Measurements from ENCODE around the gene TCF23.
"Not testable (repeated sequence)": the region's sequence is repeated elsewhere in the genome, so short reads cannot be mapped to it uniquely, and the experiment has no call there.

The TCF23 gene

GRCh38 chr2:27148801-27149439, at the start of gene TCF23:
Gene TCF23 (plus strand): TSS chr2:27149004. CDS start chr2:27149134, 130 bp downstream.
- no peak for DNase-seq

DNA sequence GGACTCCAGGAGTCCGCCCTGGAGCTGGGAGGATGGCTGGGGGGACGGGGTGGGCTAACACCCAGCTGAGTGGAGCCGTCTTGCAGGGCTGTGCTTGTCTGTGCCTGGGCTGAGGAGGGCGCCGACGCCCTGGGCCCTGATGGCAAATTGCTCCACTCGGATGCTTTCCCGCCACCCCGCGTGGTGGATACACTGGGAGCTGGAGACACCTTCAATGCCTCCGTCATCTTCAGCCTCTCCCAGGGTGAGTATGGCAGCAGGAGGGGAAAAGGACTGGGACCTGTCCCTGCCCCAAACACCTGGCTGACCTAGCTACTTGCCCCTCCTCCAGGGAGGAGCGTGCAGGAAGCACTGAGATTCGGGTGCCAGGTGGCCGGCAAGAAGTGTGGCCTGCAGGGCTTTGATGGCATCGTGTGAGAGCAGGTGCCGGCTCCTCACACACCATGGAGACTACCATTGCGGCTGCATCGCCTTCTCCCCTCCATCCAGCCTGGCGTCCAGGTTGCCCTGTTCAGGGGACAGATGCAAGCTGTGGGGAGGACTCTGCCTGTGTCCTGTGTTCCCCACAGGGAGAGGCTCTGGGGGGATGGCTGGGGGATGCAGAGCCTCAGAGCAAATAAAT, 49.4 kb upstream of the TCF23 start:
- no peak for DNase-seq

DNA sequence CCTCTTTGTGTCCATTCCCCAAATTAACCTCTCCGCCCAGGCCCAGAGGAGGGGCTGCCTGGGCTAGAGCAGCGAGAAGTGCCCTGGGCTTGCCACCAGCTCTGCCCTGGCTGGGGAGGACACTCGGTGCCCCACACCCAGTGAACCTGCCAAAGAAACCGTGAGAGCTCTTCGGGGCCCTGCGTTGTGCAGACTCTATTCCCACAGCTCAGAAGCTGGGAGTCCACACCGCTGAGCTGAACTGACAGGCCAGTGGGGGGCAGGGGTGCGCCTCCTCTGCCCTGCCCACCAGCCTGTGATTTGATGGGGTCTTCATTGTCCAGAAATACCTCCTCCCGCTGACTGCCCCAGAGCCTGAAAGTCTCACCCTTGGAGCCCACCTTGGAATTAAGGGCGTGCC, 48.8 kb upstream of the TCF23 start:
- DNase-seq = no peak

DNA sequence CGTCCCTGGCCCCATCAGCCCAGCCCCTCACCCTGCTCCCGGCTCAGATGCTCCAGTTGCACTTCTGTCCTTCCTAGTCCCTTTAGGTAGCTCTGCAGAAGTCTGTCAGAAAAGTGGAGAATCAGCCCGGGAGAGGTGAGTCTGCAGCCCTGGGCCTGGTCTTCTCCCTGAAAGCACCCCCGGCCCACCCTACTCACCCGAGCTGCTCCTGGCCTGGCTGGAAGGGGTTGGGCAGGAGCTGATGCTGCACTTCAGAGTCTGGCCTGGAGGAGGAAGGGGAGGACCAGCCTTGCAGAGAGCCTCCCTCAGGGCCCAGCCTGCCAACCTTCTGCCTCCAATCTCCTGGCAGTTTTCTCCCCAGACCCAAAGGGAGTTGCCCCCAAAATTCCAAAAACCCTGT, 46.5 kb upstream of the TCF23 start:
- DNase-seq = no peak

- no peak for DNase-seq
Observed at GRCh38 chr2:27105981-27106380, 42.8 kb upstream of the TCF23 start.

DNA sequence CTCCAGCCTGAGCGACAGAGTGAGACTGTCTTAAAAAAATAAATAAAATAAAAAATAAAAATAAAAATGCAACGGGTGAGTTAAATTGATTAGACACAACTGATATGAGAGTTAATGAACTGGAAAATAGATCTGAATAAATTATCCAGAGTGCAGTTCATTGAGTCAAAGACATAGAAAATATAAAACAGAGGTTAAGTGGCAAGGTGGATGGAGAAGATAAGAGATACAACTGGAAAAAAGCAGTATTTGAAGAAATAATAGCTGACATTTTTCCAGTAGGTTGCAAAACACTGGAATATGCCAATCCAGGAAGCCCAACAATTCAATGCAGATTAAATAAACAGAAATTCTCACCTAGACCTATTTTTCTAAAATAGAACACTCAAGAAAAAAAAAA, 40.6 kb upstream of the TCF23 start:
- DNase-seq = no peak

DNA sequence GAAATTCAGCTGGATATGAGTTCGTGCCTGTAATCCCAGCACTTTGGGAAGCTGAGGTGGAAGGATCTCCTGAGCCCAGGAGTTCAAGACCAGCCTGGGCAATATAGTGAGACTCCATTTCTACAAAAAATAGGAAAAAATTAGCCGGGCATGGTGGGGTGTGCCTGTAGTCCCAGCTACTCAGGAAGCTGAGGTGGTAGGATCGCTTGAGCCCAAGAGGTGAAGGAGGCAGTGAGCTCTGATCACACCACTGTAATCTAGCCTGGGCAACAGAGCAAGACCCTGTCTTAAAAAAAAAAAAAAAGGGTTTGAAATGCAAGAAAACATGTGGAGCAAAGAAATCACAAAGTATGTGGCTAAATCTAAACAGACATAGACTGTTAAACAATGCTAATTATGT, 39.7 kb upstream of the TCF23 start:
- DNase-seq = no peak

DNA sequence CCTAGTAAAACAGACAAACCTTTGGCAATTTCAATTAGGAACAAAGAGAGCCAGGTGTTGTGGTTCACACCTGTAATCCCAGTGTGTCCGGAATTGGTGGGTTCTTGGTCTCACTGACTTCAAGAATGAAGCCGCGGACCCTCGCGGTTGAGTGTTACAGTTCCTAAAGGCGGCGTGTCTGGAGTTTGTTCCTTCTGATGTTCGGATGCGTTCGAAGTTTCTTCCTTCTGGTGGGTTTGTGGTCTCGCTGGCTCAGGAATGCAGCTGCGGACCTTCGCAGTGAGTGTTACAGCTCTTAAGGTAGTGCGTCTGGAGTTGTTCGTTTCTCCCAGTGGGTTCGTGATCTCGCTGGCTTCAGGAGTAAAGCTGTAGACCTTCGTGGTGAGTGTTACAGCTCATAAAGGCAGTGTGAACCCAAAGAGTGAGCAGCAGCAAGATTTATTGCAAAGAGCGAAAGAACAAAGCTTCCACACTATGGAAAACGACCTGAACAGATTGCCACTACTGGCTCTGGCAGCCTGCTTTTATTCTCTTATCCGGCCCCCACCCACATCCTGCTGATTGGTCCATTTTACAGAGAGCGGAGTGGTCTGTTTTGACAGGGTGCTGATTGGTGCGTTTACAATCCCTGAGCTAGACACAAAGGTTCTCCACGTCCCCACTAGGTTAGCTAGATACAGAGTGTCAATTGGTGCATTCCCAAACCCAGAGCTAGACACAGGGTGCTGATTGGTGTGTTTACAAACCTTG, 38.0 kb upstream of the TCF23 start:
- not testable (repeated sequence) for DNase-seq

DNA sequence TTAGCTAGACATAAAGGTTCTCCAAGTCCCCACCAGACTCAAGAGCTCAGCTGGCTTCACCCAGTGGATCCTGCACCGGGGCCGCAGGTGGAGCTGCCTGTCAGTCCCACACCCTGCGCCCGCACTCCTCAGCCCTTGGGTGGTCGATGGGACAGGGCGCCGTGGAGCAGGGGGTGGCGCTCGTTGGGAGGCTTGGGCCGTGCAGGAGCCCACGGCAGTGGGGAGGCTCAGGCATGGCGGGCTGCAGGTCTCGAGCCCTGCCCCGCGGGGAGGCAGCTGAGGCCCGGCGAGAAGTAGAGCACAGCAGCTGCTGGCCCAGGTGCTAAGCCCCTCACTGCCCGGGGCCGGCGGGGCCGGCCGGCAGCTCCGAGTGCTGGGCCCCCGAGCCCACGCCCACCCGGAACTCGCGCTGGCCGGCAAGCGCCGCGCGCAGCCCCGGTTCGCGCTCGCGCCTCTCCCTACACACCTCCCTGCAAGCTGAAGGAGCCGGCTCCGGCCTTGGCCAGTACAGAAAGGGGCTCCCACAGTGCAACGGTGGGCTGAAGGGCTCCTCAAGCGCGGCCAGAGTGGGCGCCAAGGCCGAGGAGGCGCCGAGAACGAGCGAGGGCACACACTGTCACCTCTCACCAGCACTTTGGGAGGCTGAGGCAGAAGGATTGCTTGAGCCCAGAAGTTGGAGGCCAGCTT, 37.3 kb upstream of the TCF23 start:
- DNase-seq = not testable (repeated sequence)

DNA sequence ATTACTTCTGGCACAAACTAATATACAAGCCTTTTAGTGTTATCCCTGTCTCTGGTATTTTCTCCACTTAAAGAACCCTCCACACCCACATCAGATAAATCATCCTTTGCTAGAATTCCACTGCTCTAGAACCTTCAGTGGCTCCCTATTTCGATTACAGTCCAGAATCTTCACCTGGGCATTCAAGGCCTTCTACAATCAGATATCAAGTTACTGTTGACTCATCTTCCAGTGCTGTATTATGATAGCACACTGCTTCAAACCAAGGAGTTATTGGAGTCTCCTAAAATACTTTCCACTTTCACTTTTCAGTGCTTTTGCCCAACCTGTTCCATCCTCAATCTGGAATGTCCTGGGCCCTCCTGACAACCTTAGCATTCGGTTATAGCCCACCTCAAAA, 33.3 kb upstream of the TCF23 start:
- DNase-seq = no peak

DNA sequence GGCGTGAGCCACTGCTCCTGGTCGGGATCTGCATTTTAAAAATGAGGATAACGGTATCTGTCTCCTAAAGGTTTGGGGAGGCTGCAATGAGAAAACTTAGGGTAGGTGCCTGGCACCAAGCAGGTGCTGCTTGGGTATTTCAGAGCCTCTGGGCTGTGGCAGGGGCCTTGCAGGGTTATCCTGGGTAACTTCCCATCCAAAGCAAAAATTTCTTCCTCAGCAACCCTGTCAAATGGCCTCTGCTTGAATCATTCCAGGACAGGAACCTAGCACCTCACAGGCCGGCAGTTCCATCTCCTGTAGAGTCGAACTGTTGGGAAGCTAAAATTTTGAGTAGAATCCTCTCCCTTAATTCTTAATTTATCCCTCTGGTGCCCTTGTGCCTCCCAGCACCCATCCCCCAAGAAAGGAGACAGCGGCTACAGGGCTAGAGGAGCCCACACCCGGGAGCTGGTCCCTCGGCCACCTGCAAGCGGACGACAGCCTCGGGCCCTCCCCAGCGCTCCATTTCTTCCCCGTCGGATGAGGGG, 30.7 kb upstream of the TCF23 start:
- DNase-seq = no peak

- no peak for DNase-seq
Observed at GRCh38 chr2:27118525-27119329, 30.1 kb upstream of the TCF23 start, which contains the start of gene CGREF1. Gene CGREF1 (minus strand): TSS chr2:27119128. CDS start chr2:27104366, 14,762 bp downstream.

- DNase-seq = not testable (repeated sequence)
Observed at GRCh38 chr2:27119330-27119670, 29.5 kb upstream of the TCF23 start.

GRCh38 chr2:27121906-27122305, 26.9 kb upstream of the TCF23 start:
- DNase-seq = no peak

DNA sequence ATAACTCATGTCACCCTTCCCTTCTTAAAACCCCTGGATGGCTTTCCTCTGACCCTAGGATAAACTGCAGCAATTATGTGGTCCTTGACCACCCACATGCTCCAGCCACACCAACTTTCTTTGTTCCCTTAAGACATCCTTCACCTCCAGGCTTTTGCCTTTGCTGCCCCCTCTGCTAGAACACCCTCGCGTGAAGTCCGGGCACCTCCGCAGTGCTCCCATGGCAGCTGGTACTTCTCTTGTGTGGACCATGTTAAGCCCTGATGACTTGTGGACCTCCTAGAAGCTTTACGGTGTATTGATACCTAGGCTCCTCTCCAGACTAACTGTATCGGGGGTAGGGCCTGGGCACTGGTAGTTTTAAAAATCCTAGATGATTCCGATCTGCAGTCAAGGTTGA, 26.0 kb upstream of the TCF23 start:
- DNase-seq = no peak

- peak in 1 of 2 experiments; percentile 8 for DNase-seq
Observed at GRCh38 chr2:27123302-27124150, 25.3 kb upstream of the TCF23 start, which contains the start of gene ABHD1. Gene ABHD1 (plus strand): TSS chr2:27123815. CDS start chr2:27123949, 134 bp downstream.

DNA sequence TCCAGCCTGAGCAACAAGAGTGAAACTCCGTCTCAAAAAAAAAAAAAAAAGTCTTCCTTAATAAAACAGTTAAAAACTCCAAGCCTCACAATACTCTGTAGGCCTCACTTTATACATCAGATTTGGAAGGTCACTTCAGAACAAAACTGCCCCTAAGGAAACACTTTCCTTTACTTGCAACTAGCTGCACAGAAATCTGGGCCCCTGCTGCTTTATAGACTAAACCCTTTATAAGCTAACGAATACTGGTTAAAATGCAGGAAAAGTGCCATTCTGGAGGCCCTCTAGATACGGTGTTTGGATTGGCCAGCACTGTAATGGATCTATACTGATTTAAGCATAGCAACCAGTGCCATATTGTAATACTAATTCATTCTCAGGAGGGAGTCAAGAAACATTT, 23.7 kb upstream of the TCF23 start:
- DNase-seq = no peak

- DNase-seq = no peak
Observed at GRCh38 chr2:27126252-27126710, 22.5 kb upstream of the TCF23 start.

DNA sequence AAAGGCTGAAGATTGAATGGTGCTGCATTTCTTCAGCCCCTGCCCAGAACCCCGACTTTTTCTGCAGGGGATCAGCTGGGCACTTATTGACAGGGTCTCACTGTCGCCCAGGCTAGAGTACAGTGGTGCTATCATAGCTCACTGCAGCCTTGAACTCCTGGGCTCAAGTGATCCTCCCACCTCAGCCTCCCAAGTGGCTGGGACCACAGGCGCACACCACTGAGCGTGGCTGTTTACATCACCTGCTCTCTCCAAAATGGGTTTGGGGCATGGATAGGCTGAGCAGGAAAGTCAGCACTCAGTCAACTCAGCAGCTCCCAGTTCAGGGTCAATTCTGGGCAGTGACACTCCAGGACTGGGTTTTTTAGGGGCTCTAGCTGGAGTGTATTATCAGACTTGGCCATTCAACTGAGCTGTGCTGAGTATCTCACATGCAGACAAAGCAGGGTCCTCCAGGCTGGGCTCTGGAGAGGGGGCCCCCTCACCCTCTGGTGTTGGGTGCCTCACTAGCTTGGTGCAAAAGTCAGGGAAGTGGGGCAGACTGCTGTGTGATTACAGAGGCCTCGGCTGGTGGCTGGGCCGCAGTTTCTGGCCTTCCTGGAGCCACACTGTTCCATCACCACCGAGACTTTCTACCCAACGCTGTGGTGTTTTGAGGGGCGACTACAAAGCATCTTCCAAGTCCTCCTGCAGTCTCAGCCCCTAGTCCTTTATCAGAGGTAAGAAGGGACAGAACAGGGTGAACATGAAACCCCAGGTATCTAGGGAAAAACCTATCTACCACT, 20.7 kb upstream of the TCF23 start:
- DNase-seq = no peak
